ENCODE results near the gene TACR2. TPM values are rescaled to one million over a fixed set of nuclear protein-coding genes. Genes with fewer than 3 reads are reported as not detected.

TACR2 gene
- total and polyA plus RNA-seq, 7 experiments from 2014 or later: 0.44 to 0.47 TPM; not detected in 5

DNA sequence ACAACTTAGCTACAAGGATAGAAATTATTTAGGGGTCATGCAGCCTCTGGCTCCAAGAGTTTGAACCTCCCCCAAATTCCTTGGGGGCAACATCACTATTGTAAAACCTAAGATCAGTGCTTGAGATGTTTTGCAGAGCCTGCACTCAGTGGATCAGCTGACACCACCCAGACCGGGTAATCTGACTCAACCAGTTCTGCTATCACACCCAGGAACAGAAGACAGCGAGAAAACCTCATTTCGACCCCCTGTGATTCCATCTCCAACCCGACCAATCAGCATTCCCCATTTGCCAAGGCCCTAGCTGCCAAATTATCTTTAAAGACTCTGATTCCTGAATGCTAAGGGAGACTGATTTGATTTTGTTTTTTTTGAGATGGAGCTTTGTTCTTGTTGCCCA is 5.2 kb downstream of the TACR2 start:
- peaks cover 0 to 1% (median 0%) of the 10 kb centered on the region in 11 donors for H3K9me3 Mint-ChIP-seq
- Histone ChIP-seq H3K27ac (ENCODE audit: low read depth, low read length) (no peak overlapping the region), H3K27me3 (ENCODE audit: control insufficient read depth in 2 of 2, insufficient read depth in 2 of 2, low read length in 2 of 2) (no peaks in the 10 kb centered on the region), H3K36me3 (ENCODE audit: control insufficient read depth in 2 of 3, insufficient read depth in 3 of 3, low read length in 3 of 3) (no peaks in the 10 kb centered on the region), H3K9me3 (ENCODE audit: control insufficient read depth in 2 of 3, low read length in 3 of 3) (no peaks in the 10 kb centered on the region), H3K4me1 (ENCODE audit: control insufficient read depth in 2 of 2, insufficient read depth in 2 of 2, low read length in 2 of 2) (peaks cover 13 to 14% of the 10 kb centered on the region in 2 donors), H3K4me3 (ENCODE audit: low read length) (no peak overlapping the region)
- ChIA-PET CTCF (interaction anchor here (0.8 to 1.2 kb wide), 3 partner anchors 8 to 96 kb away, joined by 3 to 5 read pairs (median 3); no protein-coding TSS in a partner anchor), POLR2A (interaction anchor here (0.7 to 2.1 kb wide), 3 partner anchors 12 to 96 kb away, joined by 3 to 13 read pairs (median 4); no protein-coding TSS in a partner anchor)
- H3K4me1 Mint-ChIP-seq: peaks cover 11 to 27% (median 20%) of the 10 kb centered on the region in 7 donors
- DNase-seq: no peak
- intact Hi-C loops (cut with micrococcal nuclease): loop anchor here in 1 of 2 donors (5.0 kb wide), 1 partner anchor 1334 kb away; the partner anchor contains the start of gene HERC4
- no peaks in the 10 kb centered on the region for H3K36me3 Mint-ChIP-seq
- ATAC-seq: no peak
- peaks cover 0 to 3% (median 0%) of the 10 kb centered on the region in 5 donors for H3K27me3 Mint-ChIP-seq
- no peak overlapping the region for H3K4me3 Mint-ChIP-seq
- H3K27ac Mint-ChIP-seq: peak overlapping the region in 2 of 9 donors; percentile 17 to 73

DNA sequence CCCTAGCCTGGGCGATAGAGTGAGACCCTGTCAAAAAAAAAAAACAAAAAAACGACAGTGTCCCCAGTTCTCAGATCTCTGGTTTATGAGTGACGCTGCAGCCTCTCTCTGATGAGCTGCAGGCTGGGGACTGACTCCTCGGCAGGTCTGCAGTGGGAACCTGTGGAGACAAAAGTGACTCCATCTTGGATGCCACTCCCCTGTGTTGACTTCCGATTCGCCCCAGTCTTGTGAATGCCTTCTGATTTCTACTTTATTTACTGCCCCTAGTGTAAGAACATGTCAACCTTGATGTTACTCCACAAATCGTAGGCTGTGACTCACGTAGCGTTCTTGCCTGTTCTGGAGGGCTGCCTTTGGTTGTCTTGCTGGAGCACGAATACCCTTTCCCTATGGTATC is 6.2 kb downstream of the TACR2 start:
- no peak for ATAC-seq
- Mint-ChIP-seq H3K36me3 (no peaks in the 10 kb centered on the region), H3K4me1 (peaks cover 14 to 28% (median 20%) of the 10 kb centered on the region in 7 donors), H3K4me3 (peak overlapping the region in 1 of 10 donors; percentile 58), H3K9me3 (peaks cover 0 to 1% (median 0%) of the 10 kb centered on the region in 11 donors), H3K27ac (peak overlapping the region in 2 of 9 donors; percentile 56 to 66), H3K27me3 (no peaks in the 10 kb centered on the region)
- peaks cover 13 to 14% of the 10 kb centered on the region in 2 donors for H3K4me1 ChIP-seq (ENCODE audit: control insufficient read depth in 2 of 2, insufficient read depth in 2 of 2, low read length in 2 of 2)
- DNase-seq: no peak
- H3K27ac ChIP-seq (ENCODE audit: low read depth, low read length): no peak overlapping the region
- H3K4me3 ChIP-seq (ENCODE audit: low read length): no peak overlapping the region
- H3K27me3 ChIP-seq (ENCODE audit: control insufficient read depth in 2 of 2, insufficient read depth in 2 of 2, low read length in 2 of 2): no peaks in the 10 kb centered on the region
- ChIA-PET CTCF (interaction anchor here (0.5 to 1.2 kb wide), 2 partner anchors 97 to 175 kb away, joined by 3 to 5 read pairs; no protein-coding TSS in a partner anchor), POLR2A (interaction anchor here (0.7 to 2.1 kb wide), 3 partner anchors 13 to 97 kb away, joined by 3 to 13 read pairs (median 4); no protein-coding TSS in a partner anchor)
- no peaks in the 10 kb centered on the region for H3K9me3 ChIP-seq (ENCODE audit: control insufficient read depth in 2 of 3, low read length in 3 of 3)
- H3K36me3 ChIP-seq (ENCODE audit: control insufficient read depth in 2 of 3, insufficient read depth in 3 of 3, low read length in 3 of 3): no peaks in the 10 kb centered on the region
- intact Hi-C loops (cut with micrococcal nuclease): loop anchor here in 1 of 2 donors (5.0 kb wide), 1 partner anchor 1333 kb away; the partner anchor contains the start of gene HERC4

DNA sequence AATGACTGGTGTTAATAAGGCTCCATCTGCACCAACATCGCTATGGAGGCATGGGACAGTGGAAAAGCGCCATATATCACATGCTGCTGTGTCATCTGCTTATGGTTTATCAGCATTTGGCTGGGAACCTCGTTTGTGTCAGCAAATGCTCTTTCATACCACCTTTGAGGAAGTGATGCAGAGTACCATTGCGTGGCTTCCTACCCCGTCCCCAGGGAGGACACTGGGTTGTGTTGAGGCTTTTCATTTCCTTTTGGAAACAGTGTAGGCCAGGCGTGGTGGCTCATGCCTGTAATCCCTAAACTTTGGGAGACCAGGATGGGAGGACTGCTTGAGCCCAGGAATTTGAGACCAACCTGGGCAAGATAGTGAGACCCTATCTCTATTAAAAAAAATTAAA is 6.8 kb downstream of the TACR2 start:
- CTCF ChIA-PET: interaction anchor here (1.2 kb wide), 1 partner anchor 97 kb away, joined by 3 read pairs; no protein-coding TSS in a partner anchor
- Mint-ChIP-seq H3K27ac (peak overlapping the region in 3 of 9 donors; percentile 14 to 95 (median 36)), H3K9me3 (peaks cover 0 to 1% (median 0%) of the 10 kb centered on the region in 11 donors), H3K4me1 (peaks cover 14 to 28% (median 20%) of the 10 kb centered on the region in 7 donors), H3K27me3 (no peaks in the 10 kb centered on the region), H3K36me3 (no peaks in the 10 kb centered on the region), H3K4me3 (no peak overlapping the region)
- DNase-seq: no peak
- intact Hi-C loops (cut with micrococcal nuclease): loop anchor here (1.0 to 5.0 kb wide), 6 partner anchors 16 to 1648 kb away; partner anchors contain the start of gene HERC4 (in 1 of the 2)
- H3K4me3 ChIP-seq (ENCODE audit: low read length): no peak overlapping the region
- POLR2A ChIA-PET: interaction anchor here (0.7 to 2.1 kb wide), 2 partner anchors 14 to 16 kb away, joined by 3 to 13 read pairs; no protein-coding TSS in a partner anchor
- no peaks in the 10 kb centered on the region for H3K9me3 ChIP-seq (ENCODE audit: control insufficient read depth in 2 of 3, low read length in 3 of 3)
- H3K4me1 ChIP-seq (ENCODE audit: control insufficient read depth in 2 of 2, insufficient read depth in 2 of 2, low read length in 2 of 2): peaks cover 13 to 14% of the 10 kb centered on the region in 2 donors
- no peaks in the 10 kb centered on the region for H3K36me3 ChIP-seq (ENCODE audit: control insufficient read depth in 2 of 3, insufficient read depth in 3 of 3, low read length in 3 of 3)
- H3K27me3 ChIP-seq (ENCODE audit: control insufficient read depth in 2 of 2, insufficient read depth in 2 of 2, low read length in 2 of 2): no peaks in the 10 kb centered on the region
- ATAC-seq: no peak
- H3K27ac ChIP-seq (ENCODE audit: low read depth, low read length): no peak overlapping the region

DNA sequence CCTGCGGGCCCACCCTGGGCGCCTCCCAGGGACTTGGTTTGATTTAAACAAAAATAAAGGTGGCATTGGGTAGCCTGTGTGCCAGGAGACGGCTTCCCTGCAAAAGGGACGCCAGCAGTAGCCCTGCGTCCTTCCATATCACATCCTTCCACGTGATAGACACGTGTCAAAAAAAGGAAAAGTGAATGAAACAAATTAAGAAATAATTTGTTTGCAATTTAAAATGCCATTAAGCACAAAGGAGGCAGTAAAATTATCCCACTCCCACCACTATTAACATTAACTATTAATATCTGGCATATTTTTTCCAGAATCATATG is 7.6 kb downstream of the TACR2 start:
- H3K9me3 ChIP-seq (ENCODE audit: control insufficient read depth in 2 of 3, low read length in 3 of 3): no peaks in the 10 kb centered on the region
- H3K27me3 Mint-ChIP-seq: no peaks in the 10 kb centered on the region
- CTCF ChIA-PET: interaction anchor here (0.8 to 2.5 kb wide), 2 partner anchors 11 to 96 kb away, joined by 3 to 9 read pairs; no protein-coding TSS in a partner anchor
- peaks cover 13 to 14% of the 10 kb centered on the region in 2 donors for H3K4me1 ChIP-seq (ENCODE audit: control insufficient read depth in 2 of 2, insufficient read depth in 2 of 2, low read length in 2 of 2)
- peaks cover 0 to 1% (median 0%) of the 10 kb centered on the region in 11 donors for H3K9me3 Mint-ChIP-seq
- peak overlapping the region in 5 of 10 donors; percentile 45 to 77 (median 67) for H3K4me3 Mint-ChIP-seq
- peaks cover 14 to 28% (median 20%) of the 10 kb centered on the region in 7 donors for H3K4me1 Mint-ChIP-seq
- peaks cover 0 to 5% (median 4%) of the 10 kb centered on the region in 5 donors for H3K36me3 Mint-ChIP-seq
- intact Hi-C loops (cut with micrococcal nuclease): loop anchor here (1.0 to 5.0 kb wide), 5 partner anchors 17 to 1647 kb away; no protein-coding TSS in a partner anchor
- no peak for ATAC-seq
- H3K27ac ChIP-seq (ENCODE audit: low read depth, low read length): peak overlapping the region; percentile 76
- H3K27me3 ChIP-seq (ENCODE audit: control insufficient read depth in 2 of 2, insufficient read depth in 2 of 2, low read length in 2 of 2): no peaks in the 10 kb centered on the region
- H3K36me3 ChIP-seq (ENCODE audit: control insufficient read depth in 2 of 3, insufficient read depth in 3 of 3, low read length in 3 of 3): peaks cover 0 to 3% (median 0%) of the 10 kb centered on the region in 3 experiments
- H3K27ac Mint-ChIP-seq: peak overlapping the region; percentile 80 to 96 (median 92)
- H3K4me3 ChIP-seq (ENCODE audit: low read length): peak overlapping the region; percentile 54
- DNase-seq: no peak
- POLR2A ChIA-PET: interaction anchor here (1.6 to 3.2 kb wide), 2 partner anchors 16 to 98 kb away, joined by 6 to 10 read pairs; no protein-coding TSS in a partner anchor

DNA sequence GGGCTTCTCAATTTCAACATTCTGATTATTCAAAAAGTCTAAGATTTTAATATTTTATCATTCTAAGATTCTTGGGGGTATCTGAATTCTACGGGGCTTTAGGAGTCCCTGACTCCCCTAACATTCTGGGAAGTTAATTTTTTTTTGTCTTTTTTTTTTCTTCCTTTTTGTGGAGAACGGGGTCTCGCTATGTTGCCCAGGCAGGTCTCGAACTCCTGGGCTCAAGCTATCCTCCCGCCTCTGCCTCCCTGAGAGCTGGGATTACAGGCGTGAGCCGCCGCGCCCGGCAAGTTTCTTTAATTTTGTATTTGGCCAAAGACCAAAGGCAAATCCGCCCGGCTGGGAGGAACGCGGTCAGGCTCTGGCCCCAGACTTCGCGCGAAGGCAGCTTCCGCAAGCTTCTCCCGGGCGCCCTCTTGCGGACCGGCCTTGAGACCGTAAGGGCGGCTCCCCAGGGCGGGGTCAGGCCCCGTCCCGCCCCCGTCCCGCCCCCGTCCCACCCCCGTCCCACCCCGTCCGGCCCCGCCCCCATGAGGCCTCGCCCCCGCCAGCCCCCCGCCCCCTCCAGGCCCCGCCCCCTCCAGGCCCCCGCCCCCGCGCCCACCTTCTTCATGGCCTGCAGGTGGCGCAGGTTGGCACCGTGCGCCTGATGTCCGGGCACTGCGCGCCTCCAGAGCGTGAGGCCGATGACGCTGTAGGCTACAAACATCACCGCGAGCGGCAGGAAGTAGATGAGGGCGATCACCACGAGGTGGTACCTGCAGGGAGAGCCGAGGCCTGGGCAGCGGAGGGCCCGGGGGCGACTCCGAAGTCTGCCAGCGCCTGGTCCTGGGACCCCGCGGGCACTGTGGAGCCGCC is 8.2 kb downstream of the TACR2 start:
- peaks cover 13 to 14% of the 10 kb centered on the region in 2 donors for H3K4me1 ChIP-seq (ENCODE audit: control insufficient read depth in 2 of 2, insufficient read depth in 2 of 2, low read length in 2 of 2)
- Mint-ChIP-seq H3K4me3 (peak overlapping the region; percentile 65 to 83 (median 74)), H3K27ac (peak overlapping the region; percentile 82 to 96 (median 92)), H3K9me3 (peaks cover 0 to 1% (median 0%) of the 10 kb centered on the region in 11 donors), H3K4me1 (peaks cover 14 to 28% (median 20%) of the 10 kb centered on the region in 7 donors), H3K27me3 (no peaks in the 10 kb centered on the region), H3K36me3 (peaks cover 0 to 11% (median 9%) of the 10 kb centered on the region in 5 donors)
- intact Hi-C loops (cut with micrococcal nuclease): loop anchor here (1.0 to 5.0 kb wide), 15 partner anchors 16 to 1646 kb away; partner anchors contain the start of genes SUPV3L1 (in 2 of the 2), FAM241B (in 1 of the 2), TSPAN15 (in 1 of the 2) and VPS26A (in 1 of the 2)
- peak overlapping the region; percentile 54 for H3K4me3 ChIP-seq (ENCODE audit: low read length)
- no peaks in the 10 kb centered on the region for H3K27me3 ChIP-seq (ENCODE audit: control insufficient read depth in 2 of 2, insufficient read depth in 2 of 2, low read length in 2 of 2)
- H3K36me3 ChIP-seq (ENCODE audit: control insufficient read depth in 2 of 3, insufficient read depth in 3 of 3, low read length in 3 of 3): peaks cover 0 to 6% (median 0%) of the 10 kb centered on the region in 3 experiments
- no peaks in the 10 kb centered on the region for H3K9me3 ChIP-seq (ENCODE audit: control insufficient read depth in 2 of 3, low read length in 3 of 3)
- peak; percentile 82 to 92 (median 90) for DNase-seq
- H3K27ac ChIP-seq (ENCODE audit: low read depth, low read length): peak overlapping the region; percentile 76
- peak; percentile 94 for ATAC-seq
- ChIA-PET CTCF (interaction anchor here (0.6 to 2.8 kb wide), 15 partner anchors 9 to 421 kb away, joined by 3 to 21 read pairs (median 4); partner anchors contain the start of gene TACR2), POLR2A (interaction anchor here (0.7 to 3.2 kb wide), 8 partner anchors 16 to 313 kb away, joined by 3 to 10 read pairs (median 4); no protein-coding TSS in a partner anchor)
